ENCODE data around the gene CLRN3.

CLRN3 gene

DNA sequence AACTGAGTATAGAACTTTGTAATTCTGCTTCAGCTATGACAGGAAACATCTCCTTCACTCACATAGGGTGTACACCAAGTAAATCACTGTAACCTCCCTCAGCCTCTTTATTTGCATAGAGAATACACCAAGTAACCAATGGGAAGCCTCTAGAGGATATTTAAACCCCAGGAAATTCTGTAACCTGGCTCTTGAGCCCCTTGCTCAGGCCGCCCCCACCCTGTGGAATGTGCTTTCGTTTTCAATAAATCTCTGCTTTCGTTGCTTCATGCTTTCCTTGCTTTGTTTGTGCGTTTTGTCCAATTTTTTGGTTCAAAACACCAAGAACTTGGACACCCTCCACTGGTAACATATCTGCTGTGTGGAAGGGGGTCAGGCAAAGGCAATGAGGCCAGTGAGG lies 60.2 kb downstream of the CLRN3 start:
- in situ Hi-C loops (cut with HindIII; ENCODE audit: low sequenced_read_pairs) = no loop called here
- H3K4me3 ChIP-seq (ENCODE audit: low read depth, low read length) = no peak overlapping the region
- DNase-seq (ENCODE audit: low read depth) = no peak
- TF ChIP-seq, protein P1, sequence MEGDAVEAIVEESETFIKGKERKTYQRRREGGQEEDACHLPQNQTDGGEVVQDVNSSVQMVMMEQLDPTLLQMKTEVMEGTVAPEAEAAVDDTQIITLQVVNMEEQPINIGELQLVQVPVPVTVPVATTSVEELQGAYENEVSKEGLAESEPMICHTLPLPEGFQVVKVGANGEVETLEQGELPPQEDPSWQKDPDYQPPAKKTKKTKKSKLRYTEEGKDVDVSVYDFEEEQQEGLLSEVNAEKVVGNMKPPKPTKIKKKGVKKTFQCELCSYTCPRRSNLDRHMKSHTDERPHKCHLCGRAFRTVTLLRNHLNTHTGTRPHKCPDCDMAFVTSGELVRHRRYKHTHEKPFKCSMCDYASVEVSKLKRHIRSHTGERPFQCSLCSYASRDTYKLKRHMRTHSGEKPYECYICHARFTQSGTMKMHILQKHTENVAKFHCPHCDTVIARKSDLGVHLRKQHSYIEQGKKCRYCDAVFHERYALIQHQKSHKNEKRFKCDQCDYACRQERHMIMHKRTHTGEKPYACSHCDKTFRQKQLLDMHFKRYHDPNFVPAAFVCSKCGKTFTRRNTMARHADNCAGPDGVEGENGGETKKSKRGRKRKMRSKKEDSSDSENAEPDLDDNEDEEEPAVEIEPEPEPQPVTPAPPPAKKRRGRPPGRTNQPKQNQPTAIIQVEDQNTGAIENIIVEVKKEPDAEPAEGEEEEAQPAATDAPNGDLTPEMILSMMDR (IDR thresholded peaks at IDR 0.05; ENCODE audit: low read depth, low read length, missing control alignments) = no peak

DNA sequence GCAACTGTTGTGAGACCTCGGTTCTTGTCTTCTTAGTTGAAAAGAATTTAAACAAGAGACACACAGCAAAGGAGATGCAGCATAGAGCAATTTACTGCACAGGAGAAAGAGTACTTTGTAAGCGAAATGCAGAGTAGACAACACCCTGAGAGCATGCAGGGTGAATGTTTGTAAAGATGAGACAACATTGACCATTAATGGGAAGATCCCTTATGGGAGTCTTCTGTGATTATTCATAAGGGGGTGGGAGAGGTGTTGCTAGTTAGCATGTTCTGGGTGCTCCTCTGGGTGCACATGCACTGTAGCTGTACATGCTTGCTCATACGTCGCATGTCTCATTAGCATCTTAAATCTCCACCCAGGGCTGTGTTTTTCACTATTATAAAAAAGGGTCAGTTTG lies 62.3 kb downstream of the CLRN3 start:
- no peak overlapping the region for H3K4me3 ChIP-seq (ENCODE audit: low read depth, low read length)
- TF ChIP-seq, protein P1 (IDR thresholded peaks at IDR 0.05; ENCODE audit: low read depth, low read length, missing control alignments) = no peak
- in situ Hi-C loops (cut with HindIII; ENCODE audit: low sequenced_read_pairs) = no loop called here
- DNase-seq (ENCODE audit: low read depth) = no peak
